ENCODE data around the gene CMTM8.
A peak's percentile ranks its signal among the peaks of the same experiment; 100 is the strongest.

The CMTM8 gene

DNA sequence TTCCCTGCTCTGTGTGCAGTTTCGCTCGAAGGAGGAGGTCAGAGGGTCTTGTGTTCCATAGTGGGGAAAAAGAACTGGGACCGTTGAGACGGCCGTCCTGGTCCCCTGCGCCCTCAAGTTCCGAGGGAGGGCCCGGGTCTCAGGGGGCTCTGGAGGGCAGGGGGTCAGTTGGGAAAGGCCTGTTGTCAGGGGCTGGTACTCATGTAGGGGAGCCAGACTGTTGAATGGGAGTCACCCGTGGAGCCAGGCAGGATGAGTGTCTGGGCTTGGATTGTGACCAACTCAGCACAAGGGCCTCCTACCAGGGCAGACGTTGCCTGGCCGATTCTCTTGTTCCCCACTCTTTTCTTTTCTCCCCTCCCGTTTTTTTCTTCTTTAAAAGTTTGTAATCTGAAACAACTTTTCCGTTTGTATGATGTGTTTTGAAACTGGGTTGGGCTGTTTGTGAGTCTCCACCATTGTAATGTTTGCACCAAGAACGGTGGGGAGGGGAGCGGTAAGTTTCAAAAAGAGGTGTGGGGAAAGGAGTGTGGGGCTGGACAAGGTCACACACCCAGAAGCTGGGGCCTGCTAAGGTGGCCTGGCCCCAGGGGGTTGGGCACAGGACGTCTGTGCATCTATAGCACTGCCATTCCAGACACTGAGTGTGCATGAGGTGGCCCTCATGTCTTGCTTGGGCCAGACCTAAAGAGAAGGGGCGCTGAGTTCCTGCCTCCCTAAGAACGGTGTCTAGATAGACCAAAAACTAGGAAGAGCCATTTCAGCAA lies 154.2 kb downstream of the CMTM8 start:
- peak in 1 of 2 experiments; percentile 33 for DNase-seq (ENCODE audit: low read depth in 1 of 2, low spot score in 1 of 2)
- TF ChIP-seq JUND (IDR thresholded peaks at IDR 0.05; ENCODE audit: low read depth) = no peak

DNA sequence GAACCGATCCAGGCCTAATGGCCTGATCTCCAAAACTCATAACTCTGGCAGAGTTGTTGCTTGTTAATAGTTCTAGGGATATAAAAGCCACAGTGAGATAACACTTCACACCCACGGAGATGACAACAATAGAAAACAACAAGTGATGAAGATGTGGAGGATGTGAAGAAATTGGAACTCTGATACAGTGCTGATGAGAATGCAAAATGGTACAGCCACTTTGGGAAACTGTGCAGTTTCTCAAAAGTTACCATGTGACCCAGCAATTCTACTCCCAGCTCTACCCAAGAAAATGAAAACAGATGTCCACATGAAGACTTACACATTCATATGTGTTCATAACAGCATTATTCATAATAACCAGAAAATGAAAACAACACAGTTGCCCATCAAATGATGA lies 157.0 kb downstream of the CMTM8 start:
- TF ChIP-seq JUND (IDR thresholded peaks at IDR 0.05; ENCODE audit: low read depth) = no peak
- DNase-seq (ENCODE audit: low read depth in 1 of 2, low spot score in 1 of 2) = no peak
- in situ Hi-C loops (cut with HindIII; ENCODE audit: low pct_unique_long_range_greater_than_20kb, low sequenced_read_pairs) = no loop called here

More for the DNA sequence above, 154.2 kb downstream of the CMTM8 start:
- in situ Hi-C loops (cut with HindIII; ENCODE audit: low pct_unique_long_range_greater_than_20kb, low sequenced_read_pairs) = no loop called here

DNA sequence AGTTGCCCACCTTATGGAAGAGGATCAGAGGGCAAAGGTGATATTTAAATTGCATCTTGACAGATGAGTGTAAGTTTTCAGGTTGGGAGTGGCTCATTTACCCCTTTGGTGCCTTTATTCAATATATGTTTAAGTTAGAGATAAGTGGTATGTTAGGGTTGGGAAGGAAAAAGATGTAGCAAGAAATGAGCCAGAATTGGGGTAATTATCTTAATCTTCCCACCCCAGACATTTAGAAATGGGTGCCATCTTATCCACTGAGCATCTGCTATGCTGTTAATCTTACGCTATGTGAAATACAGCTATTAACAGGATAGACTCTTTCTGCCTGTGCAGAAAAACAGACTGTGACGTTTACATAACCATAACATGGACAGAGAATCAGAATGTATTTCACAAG lies 159.5 kb downstream of the CMTM8 start:
- DNase-seq (ENCODE audit: low read depth in 1 of 2, low spot score in 1 of 2) = no peak
- in situ Hi-C loops (cut with HindIII; ENCODE audit: low pct_unique_long_range_greater_than_20kb, low sequenced_read_pairs) = no loop called here
- TF ChIP-seq JUND (IDR thresholded peaks at IDR 0.05; ENCODE audit: low read depth) = no peak

- no peak for DNase-seq (ENCODE audit: low read depth in 1 of 2, low spot score in 1 of 2)
- TF ChIP-seq JUND (IDR thresholded peaks at IDR 0.05; ENCODE audit: low read depth) = no peak
- in situ Hi-C loops (cut with HindIII; ENCODE audit: low pct_unique_long_range_greater_than_20kb, low sequenced_read_pairs) = no loop called here
Observed at GRCh38 chr3:32398531-32398930, 160.1 kb downstream of the CMTM8 start.

GRCh38 chr3:32399030-32399620 lies 160.6 kb downstream of the CMTM8 start:
- no peak for TF ChIP-seq JUND (IDR thresholded peaks at IDR 0.05; ENCODE audit: low read depth)
- in situ Hi-C loops (cut with HindIII; ENCODE audit: low pct_unique_long_range_greater_than_20kb, low sequenced_read_pairs) = no loop called here
- peak in 1 of 2 experiments; percentile 74 for DNase-seq (ENCODE audit: low read depth in 1 of 2, low spot score in 1 of 2)

DNA sequence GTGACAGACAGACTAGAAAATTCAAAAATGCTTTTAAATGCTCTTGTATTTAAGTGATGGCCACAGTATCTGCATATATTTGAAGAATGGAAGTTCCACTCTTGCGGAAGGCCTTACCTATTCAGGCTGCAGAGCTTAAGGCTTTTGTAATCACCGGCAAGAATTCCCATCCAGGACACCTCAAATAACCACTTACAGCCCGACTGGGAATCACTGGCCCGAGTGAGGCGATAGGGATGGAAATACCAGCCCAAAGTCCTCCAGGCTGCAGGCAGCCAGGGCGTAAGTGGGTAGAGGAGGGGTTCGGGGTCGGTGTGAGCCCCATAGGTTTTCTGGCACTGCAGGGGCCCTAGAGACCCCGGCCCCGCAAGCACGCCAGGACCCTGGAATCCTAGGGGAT lies 162.6 kb downstream of the CMTM8 start:
- no peak for DNase-seq (ENCODE audit: low read depth in 1 of 2, low spot score in 1 of 2)
- in situ Hi-C loops (cut with HindIII; ENCODE audit: low pct_unique_long_range_greater_than_20kb, low sequenced_read_pairs) = no loop called here
- no peak for TF ChIP-seq JUND (IDR thresholded peaks at IDR 0.05; ENCODE audit: low read depth)

DNA sequence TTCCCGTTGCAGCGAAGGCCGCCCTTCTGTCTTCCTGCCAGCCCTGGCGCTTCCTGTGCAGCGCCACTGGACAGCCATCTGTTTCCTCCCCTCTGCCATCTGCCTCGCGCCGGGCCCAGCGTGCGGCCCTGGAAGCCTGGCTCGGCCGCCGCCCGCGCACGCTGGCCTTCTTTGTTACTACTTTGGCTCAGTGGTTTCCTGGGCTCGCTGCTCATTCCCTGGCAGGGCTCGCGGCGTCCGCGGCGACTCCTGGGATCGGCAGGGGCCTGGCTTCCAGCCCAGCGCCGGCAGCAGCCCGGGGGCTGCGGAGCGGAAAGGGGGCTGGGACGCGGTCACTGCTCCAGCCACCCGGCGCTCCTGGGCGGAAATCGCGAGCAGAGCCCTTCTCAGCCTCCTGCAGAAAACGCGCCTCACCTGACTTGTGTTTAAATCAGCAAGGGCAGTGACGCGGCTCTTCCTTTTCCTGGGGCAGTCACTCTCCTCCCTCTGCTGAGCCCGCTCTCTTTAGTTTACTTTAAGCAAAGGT lies 163.1 kb downstream of the CMTM8 start:
- in situ Hi-C loops (cut with HindIII; ENCODE audit: low pct_unique_long_range_greater_than_20kb, low sequenced_read_pairs) = no loop called here
- no peak for TF ChIP-seq JUND (IDR thresholded peaks at IDR 0.05; ENCODE audit: low read depth)
- peak in 1 of 2 experiments; percentile 77 for DNase-seq (ENCODE audit: low read depth in 1 of 2, low spot score in 1 of 2)

DNA sequence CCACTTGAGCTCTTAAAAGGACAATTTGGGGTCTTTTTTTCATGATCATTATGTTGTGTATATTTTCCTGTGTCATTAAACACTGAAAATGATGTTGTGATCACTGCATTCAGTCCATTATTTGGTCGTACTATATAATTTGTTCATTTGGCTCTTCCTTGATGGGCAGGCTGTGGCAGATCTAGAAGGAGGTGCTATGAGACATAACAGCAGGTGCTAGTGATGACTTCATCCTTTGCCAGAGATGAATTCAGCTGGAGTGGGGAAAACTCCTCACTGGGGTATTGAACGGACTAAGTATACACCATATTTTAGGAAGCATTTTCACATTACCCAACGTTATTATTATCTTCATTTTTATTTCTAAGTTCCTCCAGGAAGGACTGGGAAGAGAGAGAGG lies 165.2 kb downstream of the CMTM8 start:
- in situ Hi-C loops (cut with HindIII; ENCODE audit: low pct_unique_long_range_greater_than_20kb, low sequenced_read_pairs) = no loop called here
- TF ChIP-seq JUND (IDR thresholded peaks at IDR 0.05; ENCODE audit: low read depth) = no peak
- no peak for DNase-seq (ENCODE audit: low read depth in 1 of 2, low spot score in 1 of 2)

GRCh38 chr3:32404714-32405113 lies 166.2 kb downstream of the CMTM8 start:
- TF ChIP-seq JUND (IDR thresholded peaks at IDR 0.05; ENCODE audit: low read depth) = no peak
- in situ Hi-C loops (cut with HindIII; ENCODE audit: low pct_unique_long_range_greater_than_20kb, low sequenced_read_pairs) = no loop called here
- no peak for DNase-seq (ENCODE audit: low read depth in 1 of 2, low spot score in 1 of 2)

GRCh38 chr3:32405155-32405554 lies 166.7 kb downstream of the CMTM8 start:
- in situ Hi-C loops (cut with HindIII; ENCODE audit: low pct_unique_long_range_greater_than_20kb, low sequenced_read_pairs) = no loop called here
- TF ChIP-seq JUND (IDR thresholded peaks at IDR 0.05; ENCODE audit: low read depth) = no peak
- no peak for DNase-seq (ENCODE audit: low read depth in 1 of 2, low spot score in 1 of 2)

- in situ Hi-C loops (cut with HindIII; ENCODE audit: low pct_unique_long_range_greater_than_20kb, low sequenced_read_pairs) = no loop called here
- DNase-seq (ENCODE audit: low read depth in 1 of 2, low spot score in 1 of 2) = peak in 1 of 2 experiments; percentile 40
- no peak for TF ChIP-seq JUND (IDR thresholded peaks at IDR 0.05; ENCODE audit: low read depth)
Observed at GRCh38 chr3:32405711-32406323, 167.3 kb downstream of the CMTM8 start.

DNA sequence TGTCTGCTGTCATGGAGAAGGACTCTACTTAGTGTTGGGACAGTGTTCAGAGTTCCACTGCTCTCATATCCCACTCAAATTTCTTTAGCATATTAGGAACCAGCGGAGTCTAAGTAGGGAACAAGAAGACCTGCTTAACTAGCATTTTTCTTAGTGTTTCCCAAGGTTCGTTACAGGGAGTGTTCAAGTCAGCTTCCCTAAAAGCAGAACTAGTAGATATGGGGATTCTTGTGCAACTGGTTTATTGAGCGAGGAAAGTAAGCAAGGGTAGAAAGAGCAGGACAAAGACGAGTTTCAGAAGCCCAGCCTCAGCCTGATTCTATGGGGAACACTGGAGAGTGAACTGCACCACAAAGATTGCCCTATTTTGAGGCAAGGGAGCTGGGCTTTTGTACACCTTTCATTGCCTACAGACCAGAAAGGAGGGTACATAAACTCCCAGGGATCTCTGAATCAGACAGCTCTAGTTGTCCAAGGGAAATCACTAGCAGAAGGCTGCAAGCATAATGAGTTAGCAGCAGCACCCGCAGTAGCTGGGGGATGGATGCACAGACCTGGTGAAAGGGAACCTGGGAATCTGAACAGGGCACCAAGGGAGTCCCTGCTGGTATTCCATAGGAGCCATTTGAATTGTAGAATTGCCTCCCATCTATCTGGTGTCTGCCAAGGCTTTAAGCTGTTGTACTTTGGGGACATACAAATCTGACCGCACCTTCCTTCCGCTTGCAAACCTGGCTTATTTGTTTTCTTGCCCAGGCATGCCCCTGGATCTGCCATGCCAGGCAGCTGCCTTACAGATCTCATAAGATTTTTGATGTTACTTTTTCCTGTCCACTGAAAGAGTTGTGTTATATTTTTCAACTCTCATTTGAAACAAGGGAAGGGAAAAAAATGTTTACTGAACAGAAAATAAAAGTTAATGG lies 168.3 kb downstream of the CMTM8 start:
- DNase-seq (ENCODE audit: low read depth in 1 of 2, low spot score in 1 of 2) = peak in 1 of 2 experiments; percentile 83
- in situ Hi-C loops (cut with HindIII; ENCODE audit: low pct_unique_long_range_greater_than_20kb, low sequenced_read_pairs) = no loop called here

More for the DNA sequence above, 168.3 kb downstream of the CMTM8 start:
- TF ChIP-seq JUND (IDR thresholded peaks at IDR 0.05; ENCODE audit: low read depth) = no peak

All from T47D (cell line).